Stimulated activated CD8-positive, alpha-beta memory T cell treated with anti-CD3 and anti-CD28 coated beads, Interleukin-12 subunit alpha, Interleukin-12 subunit beta, amount 100 ng/mL, for 24 hours (primary cell): ENCODE measurements around the gene IL7R.

Experiments
- DNase-seq: peaks from one replicate; pipeline ENCODE4 v3.0.0-alpha.2; 2020; ENCODE audit errors: extremely low read depth

Gene IL7R, protein sequence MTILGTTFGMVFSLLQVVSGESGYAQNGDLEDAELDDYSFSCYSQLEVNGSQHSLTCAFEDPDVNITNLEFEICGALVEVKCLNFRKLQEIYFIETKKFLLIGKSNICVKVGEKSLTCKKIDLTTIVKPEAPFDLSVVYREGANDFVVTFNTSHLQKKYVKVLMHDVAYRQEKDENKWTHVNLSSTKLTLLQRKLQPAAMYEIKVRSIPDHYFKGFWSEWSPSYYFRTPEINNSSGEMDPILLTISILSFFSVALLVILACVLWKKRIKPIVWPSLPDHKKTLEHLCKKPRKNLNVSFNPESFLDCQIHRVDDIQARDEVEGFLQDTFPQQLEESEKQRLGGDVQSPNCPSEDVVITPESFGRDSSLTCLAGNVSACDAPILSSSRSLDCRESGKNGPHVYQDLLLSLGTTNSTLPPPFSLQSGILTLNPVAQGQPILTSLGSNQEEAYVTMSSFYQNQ

DNA sequence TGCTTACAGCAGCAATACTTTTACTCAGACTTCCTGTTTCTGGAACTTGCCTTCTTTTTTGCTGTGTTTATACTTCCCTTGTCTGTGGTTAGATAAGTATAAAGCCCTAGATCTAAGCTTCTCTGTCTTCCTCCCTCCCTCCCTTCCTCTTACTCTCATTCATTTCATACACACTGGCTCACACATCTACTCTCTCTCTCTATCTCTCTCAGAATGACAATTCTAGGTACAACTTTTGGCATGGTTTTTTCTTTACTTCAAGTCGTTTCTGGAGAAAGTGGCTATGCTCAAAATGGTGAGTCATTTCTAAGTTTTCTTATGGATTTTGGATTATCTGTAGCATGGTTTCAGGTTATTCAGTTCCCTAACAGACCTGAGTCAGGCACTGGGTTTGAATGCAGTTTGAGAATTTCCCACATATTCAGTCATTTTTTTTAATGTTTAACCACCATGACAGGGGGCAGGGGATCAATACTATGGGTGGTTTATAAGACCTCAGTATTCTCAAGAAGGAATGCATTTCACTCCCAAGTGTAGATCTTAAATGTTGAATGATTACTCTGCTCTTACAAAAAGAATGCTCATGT lies at the start of gene IL7R:
TSS of gene IL7R (plus strand) at position 127 of the 587 bp plus-strand sequence. CDS start at position 214, 87 bp downstream.
- no peak for DNase-seq

DNA sequence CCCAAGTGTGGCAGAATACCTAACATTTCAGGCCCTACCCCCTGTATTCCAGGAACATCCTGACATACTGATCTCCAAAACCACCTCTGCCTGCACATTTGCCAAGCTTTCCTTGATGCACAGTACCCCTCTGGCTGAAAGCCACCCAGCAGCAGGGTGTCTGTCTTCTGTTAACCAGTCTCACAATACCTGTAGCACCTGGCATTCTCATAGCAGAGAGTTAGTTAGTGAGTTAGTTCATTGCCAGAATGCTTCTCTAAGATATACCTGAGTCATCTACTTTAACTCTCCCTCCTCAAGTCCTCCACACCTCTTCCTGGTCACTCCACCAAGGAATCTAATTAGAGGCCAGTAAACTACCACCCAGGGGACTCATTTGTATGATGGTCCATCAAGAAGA lies 46.1 kb upstream of the IL7R start:
- no peak for DNase-seq

DNA sequence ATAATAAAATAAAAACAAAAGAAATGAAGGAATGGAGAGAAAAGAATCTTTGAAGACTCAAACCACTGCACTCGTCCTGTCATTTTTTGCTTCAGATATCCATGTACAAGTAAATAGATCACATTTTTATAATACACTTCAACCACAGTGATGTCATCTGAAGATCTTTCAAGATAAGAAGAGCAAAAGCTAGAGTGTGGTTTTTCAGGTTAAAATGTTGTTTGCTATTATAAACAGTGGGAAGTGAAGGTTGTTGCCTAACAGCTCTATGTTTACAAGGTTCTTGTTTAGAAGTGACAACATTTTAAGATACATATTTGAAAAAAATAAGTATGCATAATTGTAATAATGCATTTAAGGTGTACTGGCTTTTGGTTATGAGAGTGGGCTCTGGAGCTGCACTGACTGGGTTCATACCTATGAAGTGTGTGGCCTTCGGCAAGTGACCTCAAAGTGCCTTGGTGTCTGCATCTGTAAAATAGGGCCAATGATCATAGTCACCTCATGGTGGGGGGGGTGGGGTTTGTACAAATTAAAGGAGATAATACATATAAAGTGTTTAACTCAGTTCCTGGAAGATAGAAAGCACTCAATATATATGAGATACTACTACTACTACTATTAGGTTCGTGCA lies 45.5 kb upstream of the IL7R start:
- DNase-seq, result no peak

DNA sequence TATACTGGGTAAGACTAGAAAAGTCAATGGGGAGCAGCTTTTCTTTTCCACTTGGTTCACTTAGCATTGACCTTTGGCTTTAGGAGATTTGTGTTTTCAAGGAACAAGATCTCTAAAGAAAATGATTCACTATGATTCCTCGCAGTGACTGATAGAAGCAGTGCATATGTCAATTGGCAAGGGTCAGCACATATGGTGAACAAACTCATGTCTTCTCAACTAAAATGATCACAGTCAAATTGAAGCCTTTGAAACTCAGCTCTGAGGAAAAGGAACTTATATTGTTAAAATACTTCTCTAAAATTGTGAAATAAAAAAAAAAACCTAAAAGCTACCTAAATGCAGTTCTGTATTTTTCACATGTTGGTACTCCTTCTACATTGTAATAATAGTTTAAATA lies 43.2 kb upstream of the IL7R start:
- DNase-seq, result no peak

DNA sequence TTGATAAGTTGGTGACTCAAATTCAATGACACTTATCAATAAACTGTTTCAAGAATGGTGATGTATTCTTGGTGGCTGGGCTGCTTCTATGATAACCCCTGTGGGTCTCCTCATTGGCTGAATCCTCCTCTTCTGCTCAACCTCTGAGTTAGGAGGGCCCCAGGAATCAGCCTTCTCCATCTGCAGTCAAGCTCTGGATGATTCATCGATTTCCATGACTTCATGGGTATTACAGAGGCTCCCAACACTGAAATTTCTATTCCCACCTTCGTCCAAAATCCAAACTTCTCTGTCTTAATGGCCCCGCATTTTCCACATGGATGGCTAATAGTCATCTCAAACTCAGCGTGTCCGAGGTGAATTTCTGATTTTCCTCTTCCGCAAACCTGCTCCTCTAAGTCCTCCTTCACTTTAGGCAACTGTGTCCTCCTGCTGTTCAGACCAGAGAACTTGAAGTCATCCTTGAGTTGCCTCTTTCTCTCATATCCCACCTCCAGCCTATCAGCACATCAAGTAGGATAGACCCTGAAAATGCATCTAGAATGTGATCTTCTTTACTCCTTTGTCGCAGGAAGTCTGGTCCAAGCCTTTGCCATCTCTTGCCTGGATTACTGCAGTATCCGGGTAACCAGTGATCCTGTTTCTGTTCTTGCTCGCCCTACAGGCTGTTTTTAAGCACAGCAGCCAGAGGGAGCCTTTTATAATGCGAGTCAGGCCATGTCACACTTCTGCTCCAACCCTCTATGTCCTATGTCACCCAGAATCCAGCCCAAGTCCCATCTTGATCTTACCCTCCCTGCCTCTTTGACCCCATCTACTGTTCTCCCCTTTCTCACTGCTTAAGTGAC lies 41.4 kb upstream of the IL7R start:
- no peak for DNase-seq

DNA sequence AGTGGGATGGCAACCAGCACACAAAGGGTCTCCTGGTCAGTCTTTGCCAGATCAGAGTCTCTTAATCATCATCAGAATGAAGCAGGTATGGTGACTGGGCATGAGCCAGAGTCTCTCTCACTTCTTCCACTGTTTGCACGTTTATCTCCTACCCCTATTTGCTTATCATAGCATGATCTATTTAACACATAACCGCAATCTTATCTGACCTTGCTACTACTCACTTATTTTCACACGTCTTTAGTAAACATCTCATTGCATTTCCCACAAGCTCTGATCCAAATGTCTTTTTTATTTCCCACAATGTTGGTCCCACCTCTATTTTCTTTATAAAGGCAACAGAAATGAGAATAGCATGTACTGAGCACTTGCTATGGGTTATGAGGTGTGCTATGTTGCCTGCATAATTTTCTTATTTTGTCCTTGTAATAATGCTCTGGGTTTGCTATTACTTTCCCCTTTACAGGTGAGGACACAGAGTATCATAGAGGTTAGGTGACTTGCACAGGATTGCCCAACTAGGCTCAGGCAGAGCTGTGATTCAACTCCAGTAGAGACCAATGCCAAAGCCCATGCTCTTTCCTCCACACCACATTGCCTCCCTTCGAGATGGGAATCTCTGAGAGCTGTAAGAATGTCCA lies 39.7 kb upstream of the IL7R start:
- DNase-seq, result no peak

DNA sequence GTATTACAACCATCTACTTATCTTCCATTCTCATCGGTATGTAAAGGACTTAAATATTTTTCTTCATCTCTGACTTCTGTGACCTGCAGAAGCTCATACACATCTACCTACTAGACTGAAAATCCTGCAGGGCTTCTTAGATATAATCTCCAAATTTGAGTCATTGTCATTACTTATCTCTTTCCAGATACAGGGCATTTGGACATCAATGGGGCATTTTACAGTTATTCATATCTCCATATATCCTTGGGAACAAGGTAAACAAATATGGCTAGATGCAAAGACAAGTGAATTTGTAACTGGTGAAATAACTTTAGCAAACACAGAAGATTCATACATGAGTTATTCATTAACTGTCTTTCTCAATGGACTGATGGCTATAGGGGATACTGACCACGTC lies 37.7 kb upstream of the IL7R start:
- no peak for DNase-seq

DNA sequence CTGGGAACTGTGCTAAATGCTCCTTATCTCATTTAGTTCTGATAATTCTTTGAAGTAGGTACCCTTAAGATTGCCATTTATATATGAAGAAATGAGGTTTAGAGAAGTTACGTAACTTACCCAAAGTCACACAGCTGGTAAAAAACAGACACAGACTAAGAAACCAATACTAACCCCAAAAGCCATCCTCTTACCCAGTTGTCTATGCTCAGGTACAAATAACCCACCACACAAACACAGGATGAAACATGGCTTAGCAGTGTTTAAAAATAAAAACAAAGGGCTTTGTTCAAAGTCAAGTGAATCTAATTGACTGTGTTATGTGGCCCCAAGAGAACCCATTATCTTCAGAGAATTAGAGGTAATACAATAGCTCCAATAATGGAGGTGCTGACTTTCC lies 37.0 kb upstream of the IL7R start:
- DNase-seq, result no peak

DNA sequence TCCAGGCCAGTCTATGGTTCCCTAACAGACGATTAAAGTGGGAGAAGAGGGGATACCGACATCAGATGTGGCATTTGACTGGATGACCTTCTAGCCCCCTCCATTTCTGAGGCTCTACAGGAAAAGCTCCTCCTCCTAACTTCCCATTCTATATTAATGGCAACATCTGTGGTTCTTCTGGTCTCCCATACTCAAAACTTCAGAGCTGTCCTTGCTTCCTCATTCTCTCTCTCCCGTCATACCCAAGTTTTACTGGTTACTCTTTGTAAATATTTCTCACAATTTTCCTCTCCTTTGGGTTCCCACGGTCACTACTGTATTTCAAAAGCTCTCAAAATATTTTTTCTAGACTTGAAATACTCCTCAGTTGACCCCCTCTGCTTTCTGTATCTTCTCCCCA lies 36.0 kb upstream of the IL7R start:
- DNase-seq, result no peak

DNA sequence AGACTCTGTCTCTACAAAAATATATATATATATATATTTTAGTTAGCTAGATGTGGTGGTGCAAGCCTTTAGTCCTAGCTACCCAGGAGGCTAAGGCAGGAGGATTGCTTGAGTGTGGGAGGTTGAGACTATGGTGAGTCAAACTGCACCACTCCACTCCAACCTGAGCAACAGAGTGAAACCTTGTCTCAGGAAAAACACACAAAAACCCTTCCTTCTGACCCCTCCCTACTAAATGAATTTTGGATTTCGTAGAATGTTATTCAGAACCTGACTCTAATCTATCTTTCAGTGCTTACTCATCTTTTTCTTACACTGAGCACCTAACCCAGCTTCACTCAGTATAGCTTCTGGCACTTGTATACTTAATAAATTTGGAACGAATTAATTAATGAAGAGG lies 35.2 kb upstream of the IL7R start:
- DNase-seq, result no peak

DNA sequence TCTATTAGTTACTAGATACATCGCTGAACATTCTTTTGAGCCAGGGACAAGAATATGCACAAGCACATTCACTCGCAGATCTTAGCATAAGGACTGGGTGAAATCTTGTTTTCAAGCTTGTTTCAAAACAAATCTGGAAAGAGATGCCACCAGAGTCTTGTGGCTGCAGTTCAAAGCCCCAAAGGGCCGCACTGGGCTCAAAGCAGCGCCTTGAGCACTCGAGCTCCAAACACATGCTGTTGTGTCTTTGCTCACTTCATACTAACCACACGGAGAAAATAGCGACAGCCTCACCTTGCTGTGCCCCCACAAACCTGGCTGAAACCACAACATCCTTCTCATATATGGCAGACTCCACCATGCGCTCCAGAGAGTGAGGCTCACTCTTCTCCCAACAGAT lies 34.2 kb upstream of the IL7R start:
- no peak for DNase-seq

DNA sequence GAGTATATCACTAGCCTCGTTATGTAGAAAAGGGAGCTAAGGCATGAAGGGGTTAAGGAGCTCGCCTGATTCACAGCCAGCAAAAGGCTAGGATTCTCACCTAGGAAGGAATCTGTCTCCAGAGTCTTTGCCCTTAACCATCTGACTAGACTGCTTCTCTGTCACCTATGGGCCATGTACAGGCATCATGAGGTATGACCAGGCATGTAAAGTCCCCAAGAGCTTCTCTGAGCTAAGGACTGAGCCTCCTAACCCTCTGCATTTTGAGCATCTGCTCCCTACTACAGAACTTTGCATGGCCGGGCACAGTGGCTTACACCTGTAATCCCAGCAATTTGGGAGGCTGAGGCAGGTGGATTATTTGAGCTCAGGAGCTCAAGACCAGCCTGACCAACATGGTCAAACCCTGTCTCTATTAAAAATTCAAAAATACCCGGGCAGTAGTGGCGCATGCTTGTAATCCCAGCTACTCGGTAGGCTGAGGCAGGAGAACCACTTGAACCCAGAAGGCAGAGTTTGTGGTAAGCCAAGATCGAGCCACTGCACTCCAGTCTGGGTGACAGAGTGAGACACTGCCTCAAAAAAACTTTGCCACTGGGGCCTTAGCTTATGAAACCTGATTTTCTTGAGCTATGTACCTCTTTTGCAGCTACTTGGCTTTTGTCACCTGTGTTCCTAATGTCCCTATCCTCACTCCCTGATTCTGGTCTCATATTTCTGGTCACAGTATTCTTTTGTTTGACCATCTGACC lies 33.2 kb upstream of the IL7R start:
- DNase-seq, result no peak

DNA sequence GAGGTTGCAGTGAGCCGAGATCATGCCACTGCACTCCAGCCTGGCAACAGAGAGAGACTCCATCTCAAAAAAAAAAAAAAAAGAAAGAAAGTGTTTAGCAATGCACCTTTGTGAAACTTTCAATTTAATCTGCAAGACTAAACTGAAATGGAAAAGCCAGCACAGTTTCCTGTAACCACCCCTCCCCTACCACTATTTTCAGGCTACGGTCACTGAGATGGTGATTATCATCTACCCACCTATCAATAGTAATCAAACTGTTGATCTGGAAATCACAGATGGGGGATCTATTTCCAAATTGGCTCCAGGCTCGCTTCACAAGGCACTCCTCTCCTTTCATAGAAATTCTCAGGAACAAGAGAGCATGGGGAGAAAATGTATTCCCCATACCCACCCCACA lies 30.6 kb upstream of the IL7R start:
- no peak for DNase-seq

DNA sequence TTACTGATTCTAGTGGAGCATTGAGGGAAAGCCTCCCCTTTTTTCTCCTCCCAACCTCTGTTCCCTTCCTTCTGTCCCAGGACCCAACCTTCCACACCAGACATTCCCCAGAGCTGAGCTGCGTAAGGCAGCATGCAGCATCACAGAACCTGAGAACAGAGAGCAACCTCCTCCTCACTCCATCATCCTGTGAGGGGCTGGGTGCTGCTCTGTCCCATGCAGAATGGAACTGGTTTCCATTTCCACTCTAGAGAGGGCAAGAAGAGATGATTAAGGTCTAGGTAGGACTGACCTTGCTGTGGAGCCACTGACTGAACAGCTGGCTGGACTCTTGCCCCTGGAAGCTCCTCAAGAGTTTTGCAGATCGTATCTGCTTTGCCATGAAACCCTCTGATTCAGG lies 30.1 kb upstream of the IL7R start:
- DNase-seq, result no peak

DNA sequence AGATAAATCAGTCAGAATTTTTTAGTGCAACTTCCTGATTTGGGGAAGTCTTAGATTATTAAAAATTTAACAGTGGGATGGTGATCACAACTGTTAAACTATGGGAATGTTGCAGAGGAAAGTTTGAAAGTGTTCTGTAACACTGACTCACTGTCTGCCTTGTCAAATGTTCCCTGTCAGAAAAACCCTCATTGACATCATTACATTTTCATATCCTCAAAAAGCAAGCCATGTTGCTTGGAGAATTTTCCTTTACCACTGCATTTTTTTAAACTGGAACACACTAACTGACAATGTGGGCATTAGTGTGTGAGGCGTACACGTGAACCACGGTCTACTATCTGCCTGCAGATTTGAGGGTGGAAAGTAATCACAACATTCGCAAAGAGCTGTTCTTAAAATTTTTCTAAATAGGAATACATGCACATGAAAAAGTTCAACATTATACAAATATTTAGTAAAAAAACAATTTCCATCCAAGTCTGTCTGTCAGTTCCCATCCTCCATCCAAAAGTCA lies 28.6 kb upstream of the IL7R start:
- DNase-seq, result no peak

DNA sequence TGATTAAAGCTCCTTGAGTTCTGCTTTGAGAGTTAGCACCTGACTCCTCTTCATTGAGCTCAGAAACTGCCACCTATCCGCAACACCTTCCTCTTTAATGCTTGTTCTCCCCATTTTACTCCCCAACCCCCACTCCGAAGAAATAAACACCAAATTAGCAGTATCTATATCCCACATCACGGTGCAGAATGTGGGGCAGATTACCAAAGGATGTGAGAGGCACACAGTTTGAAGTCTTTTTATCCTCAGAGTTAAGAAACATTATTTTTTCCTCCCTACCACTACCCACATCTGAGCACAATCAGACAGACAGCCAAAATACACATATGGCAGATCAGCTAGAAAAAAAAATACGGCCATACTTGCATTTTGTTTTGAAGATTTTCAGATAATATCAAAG lies 26.1 kb upstream of the IL7R start:
- DNase-seq, result no peak

DNA sequence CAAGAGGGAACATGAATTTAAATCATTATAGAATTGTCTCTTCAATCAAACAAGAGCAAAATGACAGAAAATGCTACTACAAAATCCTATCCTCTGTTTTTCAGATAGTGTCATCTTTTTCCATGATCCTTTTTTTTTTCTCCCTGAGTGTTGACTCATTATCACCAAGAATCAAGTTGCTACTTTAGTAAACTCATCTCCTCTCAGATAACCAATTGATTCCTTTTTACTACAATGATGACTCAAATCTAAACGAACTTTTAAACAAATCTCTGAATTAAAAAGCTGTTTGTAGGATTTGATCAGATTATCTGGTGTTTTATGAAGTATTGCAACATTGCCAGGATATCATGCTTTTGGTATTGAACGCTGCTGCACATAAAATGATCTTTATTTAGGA lies 23.9 kb upstream of the IL7R start:
- DNase-seq, result no peak

DNA sequence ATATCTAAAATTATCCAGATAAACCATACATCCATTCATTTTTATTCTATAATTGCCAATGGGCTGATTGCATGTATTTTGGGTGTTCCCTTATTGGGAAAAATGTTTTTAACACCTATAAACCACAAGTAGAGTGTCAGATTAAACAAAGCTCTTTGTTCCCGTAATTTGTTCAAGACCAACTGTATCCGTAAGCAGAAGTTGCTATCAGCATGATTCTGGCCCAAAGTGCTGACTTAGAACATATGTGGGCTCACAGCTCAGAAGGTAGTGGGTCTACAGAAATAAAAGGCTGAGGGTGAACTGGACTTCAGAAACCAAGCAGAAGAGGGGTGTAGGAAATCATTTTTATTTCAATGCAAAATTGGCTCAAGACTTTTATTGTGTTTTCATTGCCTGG lies 23.5 kb upstream of the IL7R start:
- DNase-seq, result no peak

DNA sequence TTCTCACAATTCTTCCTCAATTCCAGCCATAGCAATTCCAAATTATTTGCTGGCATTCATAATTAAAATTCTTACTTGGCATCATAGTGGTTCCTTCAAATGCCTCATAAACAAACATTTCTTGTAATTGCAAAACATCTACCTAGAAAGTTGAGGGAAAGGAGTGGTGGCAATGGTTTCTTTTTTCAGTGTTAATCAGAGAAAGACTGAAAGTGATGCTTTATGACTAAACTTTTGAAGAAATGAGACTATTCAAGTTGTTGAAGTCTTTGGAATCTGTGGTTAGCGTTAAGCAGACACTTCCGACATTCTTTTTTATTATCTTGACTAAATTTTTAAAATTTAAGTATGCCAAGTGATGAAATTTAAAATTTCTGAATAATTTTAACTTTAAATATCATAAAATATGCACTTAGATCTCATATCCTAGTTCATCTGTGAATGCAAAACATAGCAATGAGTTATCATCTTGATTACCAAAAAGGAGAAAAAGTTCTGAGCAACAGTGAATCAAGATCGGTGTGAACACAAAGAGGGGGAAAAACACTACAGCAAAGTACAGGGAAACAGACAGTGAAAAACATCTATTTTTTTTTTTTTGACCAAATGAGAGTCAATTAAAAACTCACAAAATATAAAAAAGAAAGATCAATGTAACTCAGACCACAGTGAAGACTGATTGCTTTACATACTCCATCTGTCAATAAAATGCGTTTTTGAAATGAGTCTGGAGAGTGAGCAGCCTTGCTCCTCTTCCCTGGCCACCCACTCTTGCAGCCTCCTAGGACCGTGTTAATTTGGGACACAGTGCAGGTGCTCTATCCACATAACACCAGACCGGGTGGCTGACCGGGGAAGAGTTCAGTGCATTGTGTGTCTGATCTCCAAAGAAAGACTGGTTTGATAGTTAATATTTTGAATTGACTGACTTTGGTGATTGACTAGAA lies 20.6 kb upstream of the IL7R start:
- DNase-seq, result no peak
